ENCODE results near the gene APLP2.
"Not testable (repeated sequence)": the region's sequence is repeated elsewhere in the genome, so short reads cannot be mapped to it uniquely, and the experiment has no call there.

DNA sequence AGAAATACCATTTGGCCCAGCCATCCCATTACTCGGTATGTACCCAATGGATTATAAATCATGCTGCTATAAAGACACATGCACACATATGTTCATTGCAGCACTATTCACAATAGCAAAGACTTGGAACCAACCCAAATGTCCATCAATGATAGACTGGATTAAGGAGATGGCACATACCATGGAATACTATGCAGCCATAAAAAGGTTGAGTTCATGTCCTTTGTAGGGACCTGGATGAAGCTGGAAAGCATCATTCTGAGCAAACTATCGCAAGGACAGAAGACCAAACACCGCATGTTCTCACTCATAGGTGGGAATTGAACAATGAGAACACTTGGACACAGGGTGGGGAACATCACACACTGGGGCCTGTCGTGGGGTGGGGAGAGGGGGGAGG is 39.0 kb downstream of the APLP2 start:
- not testable (repeated sequence) for TF ChIP-seq CTCF (conservative IDR thresholded peaks at IDR 0.05 in 1 of 2, IDR thresholded peaks at IDR 0.05 in 1 of 2; ENCODE audit: low read depth in 1 of 2, low read length in 2 of 2); EZH2 (IDR thresholded peaks at IDR 0.05; ENCODE audit: low read length, missing control alignments)
